GM19438 (cell line): ENCODE results near the gene TTC16.
A peak's percentile ranks its signal among the peaks of the same experiment; 100 is the strongest.

Experiments used
- ATAC-seq: cut with Tn5 transposase; IDR thresholded peaks from one replicate; pipeline ENCODE4 v1.9.1; 2021; ENCODE audit warnings: low read depth; ENCODE audit not compliant: unreplicated experiment

TTC16 gene

GRCh38 chr9:127697575-127697974, 18.3 kb upstream of the TTC16 start:
- no peak for ATAC-seq

- ATAC-seq = no peak
These were observed 17.5 kb upstream of the TTC16 start for GRCh38 chr9:127698386-127698785.

- ATAC-seq = peak; percentile 94
These were observed 16.8 kb upstream of the TTC16 start for GRCh38 chr9:127698985-127699670.

- ATAC-seq = no peak
These were observed 15.7 kb upstream of the TTC16 start for GRCh38 chr9:127700140-127700539.

GRCh38 chr9:127700594-127701255, 15.2 kb upstream of the TTC16 start:
- ATAC-seq = no peak

- ATAC-seq = no peak
These were observed 12.5 kb upstream of the TTC16 start for GRCh38 chr9:127703289-127703946.

- no peak for ATAC-seq
These were observed 10.1 kb upstream of the TTC16 start for GRCh38 chr9:127705577-127706379.

GRCh38 chr9:127706836-127707241, 9.0 kb upstream of the TTC16 start, which contains the start of gene CFAP157:
Gene CFAP157 (plus strand): TSS chr9:127706988. CDS start chr9:127707032, 44 bp downstream.
- no peak for ATAC-seq

- no peak for ATAC-seq
These were observed 8.1 kb upstream of the TTC16 start for GRCh38 chr9:127707766-127708165.

GRCh38 chr9:127708952-127709587, 6.8 kb upstream of the TTC16 start:
- no peak for ATAC-seq

GRCh38 chr9:127710204-127710783, 5.6 kb upstream of the TTC16 start:
- ATAC-seq = no peak

GRCh38 chr9:127711226-127711701, 4.6 kb upstream of the TTC16 start:
- no peak for ATAC-seq

GRCh38 chr9:127711831-127712274, 4.0 kb upstream of the TTC16 start:
- no peak for ATAC-seq

- ATAC-seq = no peak
These were observed 3.5 kb upstream of the TTC16 start for GRCh38 chr9:127712371-127712770.

- no peak for ATAC-seq
These were observed 3.0 kb upstream of the TTC16 start for GRCh38 chr9:127712867-127713266.

GRCh38 chr9:127714020-127714750, 1.7 kb upstream of the TTC16 start:
- ATAC-seq = no peak

GRCh38 chr9:127714951-127715469, 869 bp upstream of the TTC16 start:
- no peak for ATAC-seq

GRCh38 chr9:127716412-127716811, 533 bp downstream of the TTC16 start:
- no peak for ATAC-seq

GRCh38 chr9:127717766-127718165, 1.9 kb downstream of the TTC16 start:
- ATAC-seq = no peak
